T-helper 17 cell (primary cell): Measurements from ENCODE around the gene INMT. TPM values are rescaled to one million over a fixed set of nuclear protein-coding genes. Genes with fewer than 3 reads are reported as not detected.

Source experiments
- ATAC-seq: fragments of 150-1000 bp; cut with Tn5 transposase; 2 replicates; pipeline ENCODE4 v1.10.0; 2021; ENCODE audit warnings: mild to moderate bottlenecking, moderate library complexity
- DNase-seq, 3 donors: peaks; one replicate each; pipeline versions ENCODE4 v3.0.0 to v3.0.0-alpha.2; 2020 to 2021
- H3K9me3 ChIP-seq: one replicate; pipeline ENCODE4 v1.7.0; 2013; ENCODE audit warnings: low read length, mild to moderate bottlenecking; ENCODE audit not compliant: control insufficient read depth, poor library complexity, severe bottlenecking
- H3K27ac Mint-ChIP-seq: one replicate; pipeline ENCODE4 v1.8.0; 2022; ENCODE audit warnings: mild to moderate bottlenecking, moderate library complexity, mixed read lengths
- H3K27me3 Mint-ChIP-seq: one replicate; pipeline ENCODE4 v1.8.0; 2022; ENCODE audit warnings: mixed read lengths
- H3K36me3 Mint-ChIP-seq: one replicate; pipeline ENCODE4 v1.8.0; 2022; ENCODE audit warnings: low read depth, mixed read lengths
- H3K4me1 Mint-ChIP-seq: one replicate; pipeline ENCODE4 v1.8.0; 2022; ENCODE audit warnings: mild to moderate bottlenecking, mixed read lengths
- H3K4me3 Mint-ChIP-seq: one replicate; pipeline ENCODE4 v1.8.0; 2022; ENCODE audit warnings: mild to moderate bottlenecking, moderate library complexity, mixed read lengths
- total RNA-seq, 4 donors: library from RNA in 2 of 4; stranded (reverse) in 2 of 4; gene quantifications; one replicate each; pipeline ENCODE4 v1.2.3 and lab custom pipeline; 2022 to 2026

The INMT gene
- total RNA-seq, 2 donors from 2014 or later, result 0.65 to 1.2 TPM

DNA sequence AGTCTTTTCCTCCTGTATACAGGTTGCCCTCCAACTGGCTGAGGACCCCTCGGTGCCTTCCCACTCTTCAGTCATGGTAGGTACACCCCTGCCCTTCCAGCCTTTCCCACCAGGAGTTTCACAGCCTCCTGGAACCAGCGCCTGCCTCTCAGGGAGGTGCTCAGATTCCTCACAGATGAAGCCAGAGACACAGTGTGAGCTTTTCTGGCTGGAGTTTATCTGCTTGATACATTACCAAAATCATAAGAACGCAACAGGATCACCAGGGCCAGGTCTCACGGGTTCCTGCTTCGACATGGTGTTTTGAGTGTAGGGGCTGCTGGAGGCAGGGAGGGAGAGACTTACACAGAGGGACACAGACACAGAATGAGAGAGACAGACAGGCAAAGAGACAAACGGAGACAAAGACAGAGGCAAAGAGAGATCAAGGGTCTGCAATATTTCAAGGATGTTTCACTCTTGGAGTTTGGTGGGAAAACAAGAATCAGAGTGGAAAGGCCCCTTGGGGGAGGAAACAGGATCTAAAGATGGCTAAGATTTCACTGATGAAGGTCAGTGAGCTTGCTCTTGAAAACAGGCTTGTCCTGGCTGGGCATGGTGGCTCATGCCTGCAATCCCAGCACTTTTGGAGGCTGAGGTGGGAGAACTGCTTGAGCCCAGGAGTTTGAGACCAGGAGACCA, 6.5 kb upstream of the INMT start:
- no peaks in the 10 kb centered on the region for H3K9me3 ChIP-seq
- no peak for ATAC-seq
- Mint-ChIP-seq H3K4me3 (no peak overlapping the region), H3K36me3 (peaks cover 2% of the 10 kb centered on the region), H3K4me1 (peaks cover 17% of the 10 kb centered on the region), H3K27me3 (no peaks in the 10 kb centered on the region), H3K27ac (no peak overlapping the region)
- no peak for DNase-seq

DNA sequence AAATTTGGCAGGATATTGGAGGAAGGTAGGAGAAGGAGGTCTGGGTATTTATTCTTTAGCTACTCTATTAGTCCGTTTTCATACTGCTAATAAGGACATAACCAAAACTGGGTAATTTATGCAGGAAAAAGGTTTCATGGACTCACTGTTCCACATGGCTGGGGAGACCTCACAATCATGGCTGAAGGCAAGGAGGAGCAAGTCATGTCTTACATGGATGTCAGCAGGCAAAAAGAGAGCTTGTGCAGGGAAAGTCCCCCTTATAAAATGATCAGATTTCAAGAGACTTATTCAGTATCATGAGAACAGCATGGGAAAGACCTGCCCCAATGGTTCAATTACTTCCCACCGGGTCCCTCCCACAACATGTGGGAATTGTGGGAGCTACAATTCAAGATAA, 1.9 kb upstream of the INMT start:
- no peak overlapping the region for H3K27ac Mint-ChIP-seq
- peaks cover 6% of the 10 kb centered on the region for H3K36me3 Mint-ChIP-seq
- ATAC-seq (no peak), DNase-seq (no peak)
- H3K9me3 ChIP-seq, result no peaks in the 10 kb centered on the region
- peaks cover 2% of the 10 kb centered on the region for H3K4me1 Mint-ChIP-seq
- no peaks in the 10 kb centered on the region for H3K27me3 Mint-ChIP-seq
- H3K4me3 Mint-ChIP-seq, result no peak overlapping the region

GRCh38 chr7:30750683-30751650, 968 bp upstream of the INMT start:
- H3K9me3 ChIP-seq, result no peaks in the 10 kb centered on the region
- Mint-ChIP-seq H3K27ac (no peak overlapping the region), H3K36me3 (peaks cover 4% of the 10 kb centered on the region), H3K4me1 (no peaks in the 10 kb centered on the region), H3K27me3 (no peaks in the 10 kb centered on the region), H3K4me3 (no peak overlapping the region)
- DNase-seq (no peak), ATAC-seq (no peak)

DNA sequence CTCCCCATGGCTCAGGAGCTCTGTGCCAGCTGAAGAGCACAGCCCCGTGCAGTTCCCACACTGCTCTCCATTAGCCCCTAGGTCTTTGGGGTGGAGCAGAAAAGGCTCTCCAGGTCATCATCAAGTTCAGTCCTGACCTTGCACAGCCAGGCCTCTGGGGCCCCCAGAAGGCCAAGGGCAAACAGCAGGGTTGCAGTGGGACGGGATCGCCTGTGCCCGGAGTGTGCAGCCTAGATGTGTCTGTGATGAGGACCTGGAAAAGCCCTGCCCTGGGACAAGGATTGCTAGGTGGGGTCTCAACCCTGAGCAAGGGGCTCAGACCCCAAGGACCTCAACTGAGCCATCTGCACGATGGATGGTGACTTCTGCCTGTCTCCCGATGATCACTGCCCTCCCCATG, 549 bp downstream of the INMT start:
- peaks cover under 1% of the 10 kb centered on the region for H3K27me3 Mint-ChIP-seq
- DNase-seq (no peak), ATAC-seq (no peak)
- H3K4me1 Mint-ChIP-seq, result no peaks in the 10 kb centered on the region
- no peak overlapping the region for H3K4me3 Mint-ChIP-seq
- no peaks in the 10 kb centered on the region for H3K9me3 ChIP-seq
- H3K27ac Mint-ChIP-seq, result no peak overlapping the region
- peaks cover 4% of the 10 kb centered on the region for H3K36me3 Mint-ChIP-seq

GRCh38 chr7:30752979-30753378, 1.0 kb downstream of the INMT start:
- Mint-ChIP-seq H3K27ac (no peak overlapping the region), H3K27me3 (peaks cover 5% of the 10 kb centered on the region), H3K36me3 (peaks cover 4% of the 10 kb centered on the region), H3K4me3 (no peak overlapping the region), H3K4me1 (no peaks in the 10 kb centered on the region)
- H3K9me3 ChIP-seq, result no peaks in the 10 kb centered on the region
- DNase-seq, result no peak
- no peak for ATAC-seq

DNA sequence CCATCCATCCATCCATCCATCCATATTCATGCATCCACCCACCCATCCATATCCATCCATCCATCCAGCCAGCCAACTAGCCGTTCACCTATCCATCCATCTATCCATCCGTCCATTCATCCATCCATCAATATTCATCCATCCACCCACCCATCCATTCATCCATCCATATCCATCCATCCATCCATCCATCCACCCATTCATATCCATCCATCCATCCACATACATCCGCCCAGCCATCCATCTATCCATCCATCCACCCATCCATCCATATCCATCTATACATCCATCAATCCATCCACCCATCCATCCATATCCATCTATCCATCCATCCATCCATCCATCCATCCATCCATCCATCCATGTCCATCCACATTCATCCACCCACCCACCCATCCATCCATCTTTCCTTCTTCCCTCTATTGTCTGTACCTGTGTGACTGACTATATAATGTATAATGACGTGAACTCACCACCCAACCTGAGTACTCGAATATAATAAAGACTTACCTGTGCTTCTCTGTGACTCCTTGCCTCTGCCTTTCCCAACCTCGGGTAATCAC, 2.5 kb downstream of the INMT start:
- H3K4me1 Mint-ChIP-seq, result no peaks in the 10 kb centered on the region

GRCh38 chr7:30755384-30756154, 3.6 kb downstream of the INMT start:
- no peak for DNase-seq
- ATAC-seq, result no peak
- peaks cover 4% of the 10 kb centered on the region for H3K36me3 Mint-ChIP-seq
- H3K9me3 ChIP-seq, result no peaks in the 10 kb centered on the region
- no peak overlapping the region for H3K27ac Mint-ChIP-seq
- peaks cover 27% of the 10 kb centered on the region for H3K27me3 Mint-ChIP-seq
- no peaks in the 10 kb centered on the region for H3K4me1 Mint-ChIP-seq
- no peak overlapping the region for H3K4me3 Mint-ChIP-seq

More for the DNA sequence above, 2.5 kb downstream of the INMT start:
- no peaks in the 10 kb centered on the region for H3K9me3 ChIP-seq
- Mint-ChIP-seq H3K27me3 (peaks cover 15% of the 10 kb centered on the region), H3K27ac (no peak overlapping the region), H3K4me3 (no peak overlapping the region), H3K36me3 (peaks cover 4% of the 10 kb centered on the region)
- ATAC-seq (no peak), DNase-seq (no peak)

GRCh38 chr7:30757342-30757692, 5.4 kb downstream of the INMT start:
- Mint-ChIP-seq H3K36me3 (peaks cover 4% of the 10 kb centered on the region), H3K27ac (no peak overlapping the region), H3K4me1 (no peaks in the 10 kb centered on the region), H3K27me3 (peaks cover 31% of the 10 kb centered on the region), H3K4me3 (no peak overlapping the region)
- DNase-seq (no peak), ATAC-seq (no peak)
- no peaks in the 10 kb centered on the region for H3K9me3 ChIP-seq

- Mint-ChIP-seq H3K36me3 (no peaks in the 10 kb centered on the region), H3K4me3 (no peak overlapping the region), H3K27me3 (peaks cover 31% of the 10 kb centered on the region), H3K4me1 (no peaks in the 10 kb centered on the region), H3K27ac (no peak overlapping the region)
- H3K9me3 ChIP-seq, result no peaks in the 10 kb centered on the region
- ATAC-seq (no peak), DNase-seq (no peak)
These were observed 8.7 kb downstream of the INMT start for GRCh38 chr7:30760514-30761213.

GRCh38 chr7:30761214-30762156, 9.6 kb downstream of the INMT start:
- Mint-ChIP-seq H3K4me1 (no peaks in the 10 kb centered on the region), H3K36me3 (no peaks in the 10 kb centered on the region), H3K27ac (no peak overlapping the region), H3K4me3 (no peak overlapping the region), H3K27me3 (peaks cover 31% of the 10 kb centered on the region)
- DNase-seq (no peak), ATAC-seq (no peak)
- no peaks in the 10 kb centered on the region for H3K9me3 ChIP-seq

DNA sequence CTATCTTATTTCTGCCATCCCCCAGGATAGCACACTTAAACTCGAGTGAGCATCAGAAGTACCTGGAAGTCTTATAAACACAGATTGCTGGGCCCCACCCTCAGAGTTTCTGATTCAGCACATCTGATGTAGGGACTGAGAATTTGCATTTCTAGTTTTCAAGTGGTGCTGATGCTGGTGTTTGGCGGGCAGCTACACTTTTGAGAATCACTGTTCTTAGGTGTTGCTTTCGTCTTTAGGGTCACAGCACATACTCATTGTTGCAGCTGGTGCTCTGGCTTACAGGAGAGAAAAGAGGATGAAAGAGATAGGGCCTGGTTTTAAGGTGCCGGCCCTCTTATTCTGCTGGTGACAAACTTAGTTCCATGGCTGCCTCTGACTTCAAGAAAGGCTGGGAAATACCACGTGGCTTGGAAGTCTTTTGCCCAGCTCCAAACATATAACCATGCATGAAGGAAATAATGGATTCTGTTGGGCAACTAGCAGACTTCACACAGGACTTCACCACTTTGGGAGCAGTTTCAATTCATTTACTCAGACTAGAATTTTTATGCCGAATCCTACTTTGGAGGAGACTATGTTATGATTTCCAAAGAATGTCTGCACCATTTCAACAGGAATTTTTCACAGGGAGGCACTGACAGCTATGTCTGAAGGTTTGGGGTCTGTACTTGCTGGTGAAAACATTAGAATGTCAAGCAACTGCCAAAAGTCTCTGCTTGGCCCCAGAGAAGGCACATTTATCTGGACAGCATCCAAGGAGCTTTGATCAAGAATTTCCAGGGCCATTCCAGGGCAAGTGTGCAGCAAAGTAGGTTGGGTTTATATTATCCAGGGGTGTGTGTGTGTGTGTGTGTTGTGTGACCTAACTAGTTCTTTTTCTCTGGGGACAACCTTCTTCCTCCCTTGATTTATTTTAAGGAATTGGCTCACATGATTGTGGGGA, 12.4 kb downstream of the INMT start:
- Mint-ChIP-seq H3K4me3 (no peak overlapping the region), H3K27me3 (peaks cover 23% of the 10 kb centered on the region), H3K36me3 (no peaks in the 10 kb centered on the region), H3K27ac (no peak overlapping the region), H3K4me1 (no peaks in the 10 kb centered on the region)
- H3K9me3 ChIP-seq, result no peaks in the 10 kb centered on the region
- ATAC-seq (no peak), DNase-seq (no peak)
